ENCODE results near the gene CALM3.
A peak's percentile ranks its signal among the peaks of the same experiment; 100 is the strongest.

CALM3 gene

DNA sequence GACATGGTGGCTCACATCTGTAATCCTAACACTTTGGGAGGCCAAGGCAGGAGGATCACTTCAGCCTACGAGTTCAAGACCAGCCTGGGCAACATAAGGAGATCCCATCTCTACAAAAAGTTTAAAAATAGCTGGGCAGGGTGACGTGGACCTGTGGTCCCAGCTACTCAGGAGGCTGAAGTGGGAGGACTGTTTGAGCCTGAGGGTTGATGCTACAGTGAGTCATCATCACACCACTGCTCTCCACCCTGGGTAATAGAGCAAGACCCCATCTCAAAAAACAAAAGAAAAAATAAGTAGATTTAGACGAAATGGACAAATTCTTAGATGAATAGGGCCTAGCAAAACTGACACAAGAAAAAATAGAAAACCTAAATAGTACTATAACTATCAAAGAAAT, 45.3 kb downstream of the CALM3 start:
- Mint-ChIP-seq H3K4me3 (no peak overlapping the region), H3K36me3 (peaks cover 12 to 23% of the 10 kb centered on the region in 2 donors)
- ATAC-seq (replicated peaks), result no peak

DNA sequence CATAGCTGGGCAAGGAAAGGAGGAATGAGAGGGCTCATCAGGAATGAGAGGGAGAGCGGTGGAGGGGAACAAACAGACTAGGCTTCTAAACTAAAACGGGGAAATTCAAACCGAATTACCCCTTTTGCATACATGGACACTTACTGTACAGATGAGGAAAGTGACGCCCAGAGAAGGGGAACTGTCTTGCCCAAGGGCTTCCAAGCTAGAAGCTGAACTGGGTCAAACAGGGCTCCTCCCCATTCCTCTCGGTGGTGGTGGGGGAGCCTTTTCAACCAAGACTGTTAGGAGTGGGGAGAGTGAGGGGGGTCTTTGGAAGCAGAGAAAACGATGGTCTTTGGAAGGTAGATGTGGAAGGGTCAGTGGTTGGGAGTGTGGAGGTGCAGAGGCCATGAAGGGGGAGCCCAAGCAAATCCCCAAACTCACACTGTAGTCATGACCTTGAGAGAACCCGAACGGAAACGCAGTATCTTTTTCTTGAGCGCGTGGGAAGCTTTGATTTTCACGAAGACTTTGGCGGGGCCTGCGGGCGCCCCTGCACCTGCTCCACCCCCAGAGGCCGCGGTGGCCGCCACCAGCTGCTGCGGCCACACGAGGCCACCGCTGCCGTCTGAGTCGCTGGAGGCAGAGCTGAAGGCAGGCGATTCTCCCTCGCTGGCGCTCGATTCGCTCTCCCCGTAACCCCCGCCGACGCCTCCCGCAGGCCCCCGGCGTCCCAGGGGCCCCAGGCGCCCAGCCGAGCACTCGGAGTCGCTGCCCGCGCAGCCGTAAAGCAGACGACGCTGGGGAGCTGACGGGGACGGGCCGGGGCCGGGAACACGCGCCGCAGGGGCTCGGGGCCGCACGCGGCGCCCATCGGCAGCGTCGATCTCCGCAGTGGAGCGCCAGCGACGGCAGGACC, 47.2 kb downstream of the CALM3 start:
- peaks cover 37 to 60% of the 10 kb centered on the region in 2 donors for H3K27me3 Mint-ChIP-seq
- H3K4me3 Mint-ChIP-seq, result peak overlapping the region; percentile 8 to 61
- DNase-seq (no peak), ATAC-seq (replicated peaks) (peak; percentile 53 to 57)
- H3K36me3 Mint-ChIP-seq, result peaks cover 19 to 32% of the 10 kb centered on the region in 2 donors
- H3K27ac Mint-ChIP-seq, result peak overlapping the region; percentile 71
- peaks cover 5 to 7% of the 10 kb centered on the region in 2 donors for H3K9me3 Mint-ChIP-seq
- peaks cover 5 to 20% of the 10 kb centered on the region in 2 donors for H3K4me1 Mint-ChIP-seq

More for the DNA sequence above, 45.3 kb downstream of the CALM3 start:
- no peak for DNase-seq
- peaks cover 33 to 45% of the 10 kb centered on the region in 2 donors for H3K27me3 Mint-ChIP-seq
- H3K4me1 Mint-ChIP-seq, result peaks cover 5 to 20% of the 10 kb centered on the region in 2 donors
- H3K27ac Mint-ChIP-seq, result no peak overlapping the region
- H3K9me3 Mint-ChIP-seq, result peaks cover 5 to 7% of the 10 kb centered on the region in 2 donors

DNA sequence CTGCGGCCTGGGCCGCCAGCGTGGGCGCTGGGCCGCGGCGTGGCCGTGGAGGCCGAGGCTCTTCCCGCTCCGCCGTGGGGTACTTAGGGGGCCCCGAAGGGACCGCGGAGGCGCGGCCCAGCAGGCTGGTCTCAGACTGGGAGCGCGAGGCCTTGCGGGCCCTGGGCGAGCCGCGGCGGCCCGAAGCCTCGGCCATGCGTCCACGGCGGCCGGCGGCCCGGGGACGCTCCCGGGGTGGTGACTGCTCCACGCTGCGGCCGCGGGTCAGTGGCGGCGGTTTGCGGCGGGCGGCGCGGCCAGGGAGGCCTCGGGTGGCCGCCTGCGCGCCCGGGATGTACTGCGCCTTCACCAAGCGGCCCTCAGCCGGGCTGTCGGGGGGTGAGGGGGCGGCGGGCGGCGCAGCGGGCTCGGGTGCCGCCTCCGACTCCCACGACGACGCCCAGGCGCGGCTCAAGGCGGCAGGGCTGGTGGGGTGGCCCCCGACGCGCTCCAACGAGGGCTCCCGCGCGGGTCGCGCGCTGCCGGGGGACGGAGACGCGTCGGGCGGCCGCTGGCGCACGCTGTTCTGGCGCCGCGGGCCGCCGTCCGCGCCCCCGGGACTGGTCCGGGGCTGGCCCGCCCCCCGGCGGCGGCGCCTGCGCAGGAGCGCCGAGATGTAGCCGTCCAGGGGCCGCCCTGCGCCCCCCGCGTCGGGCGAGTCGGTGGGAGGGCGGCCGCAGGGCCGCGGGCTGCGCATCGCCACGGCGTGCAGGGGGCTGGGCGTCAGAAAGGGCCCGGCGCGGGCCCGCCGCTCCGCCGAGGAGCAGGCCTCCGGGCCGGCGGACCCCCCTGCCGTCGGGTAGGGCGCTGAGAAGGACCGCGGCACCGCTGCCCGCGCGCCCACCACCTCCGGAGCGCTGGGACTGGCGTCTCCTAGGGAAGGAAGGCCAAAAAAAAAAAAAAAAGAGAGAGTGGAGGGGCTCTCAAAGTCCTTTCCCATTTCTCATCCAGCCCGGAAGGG, 48.1 kb downstream of the CALM3 start:
- ATAC-seq (replicated peaks) (no peak), DNase-seq (no peak)
- H3K9me3 Mint-ChIP-seq, result peaks cover 5 to 7% of the 10 kb centered on the region in 2 donors
- H3K4me1 Mint-ChIP-seq, result peaks cover 5 to 20% of the 10 kb centered on the region in 2 donors
- H3K36me3 Mint-ChIP-seq, result peaks cover 19 to 36% of the 10 kb centered on the region in 2 donors
- H3K27ac Mint-ChIP-seq, result no peak overlapping the region
- no peak overlapping the region for H3K4me3 Mint-ChIP-seq
- peaks cover 42 to 69% of the 10 kb centered on the region in 2 donors for H3K27me3 Mint-ChIP-seq

DNA sequence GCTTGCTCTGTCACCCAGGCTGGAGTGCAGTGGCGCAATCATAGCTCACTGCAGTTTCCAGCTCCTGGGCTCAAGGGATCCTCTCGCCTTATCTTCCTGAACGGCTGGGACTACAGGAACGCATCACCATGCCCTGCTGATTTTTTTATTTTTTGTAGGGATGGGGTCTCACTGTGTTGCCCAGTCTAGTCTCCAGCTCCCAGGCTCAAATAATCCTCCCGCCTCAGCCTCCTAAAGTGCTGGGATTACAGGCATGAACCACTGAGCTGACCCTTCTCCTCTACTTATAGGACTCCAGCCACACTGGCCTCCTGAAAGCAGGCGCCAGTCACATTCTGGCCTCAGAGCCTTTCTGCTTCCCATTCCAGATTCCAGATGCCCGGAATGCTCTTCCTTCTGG, 49.3 kb downstream of the CALM3 start:
- H3K9me3 Mint-ChIP-seq, result peaks cover 5 to 7% of the 10 kb centered on the region in 2 donors
- H3K36me3 Mint-ChIP-seq, result peaks cover 19 to 41% of the 10 kb centered on the region in 2 donors
- DNase-seq (no peak), ATAC-seq (replicated peaks) (no peak)
- H3K4me3 Mint-ChIP-seq, result no peak overlapping the region
- H3K27ac Mint-ChIP-seq, result no peak overlapping the region
- H3K27me3 Mint-ChIP-seq, result peaks cover 46 to 76% of the 10 kb centered on the region in 2 donors
- peaks cover 8 to 26% of the 10 kb centered on the region in 2 donors for H3K4me1 Mint-ChIP-seq

DNA sequence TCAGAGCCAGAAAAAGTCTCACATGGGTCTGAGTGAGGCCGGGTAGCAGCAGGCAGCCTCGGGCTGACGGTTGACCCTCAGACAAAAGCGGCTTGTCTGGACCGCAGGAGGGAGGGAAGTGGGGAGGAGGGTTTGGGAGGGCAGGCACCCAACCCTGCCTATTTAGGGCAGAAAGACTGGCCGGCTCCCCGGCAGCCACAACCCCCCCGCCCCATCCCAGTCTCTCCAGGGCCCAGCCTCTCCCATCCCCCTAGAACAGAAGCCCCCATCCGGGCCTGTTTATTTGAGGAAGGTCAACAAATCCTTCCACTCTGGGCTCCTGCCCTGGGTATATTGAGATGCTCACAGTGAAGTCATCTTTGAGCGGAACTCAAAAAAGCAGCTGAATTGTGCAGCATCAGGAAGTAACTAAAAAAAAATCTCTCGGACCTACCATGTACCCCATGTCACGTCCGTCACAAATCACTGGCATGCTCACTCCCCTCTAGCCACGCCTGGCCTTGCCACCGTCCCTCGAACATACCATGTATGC, 53.6 kb downstream of the CALM3 start:
- Mint-ChIP-seq H3K27me3 (peaks cover 44 to 67% of the 10 kb centered on the region in 2 donors), H3K36me3 (peaks cover 15 to 38% of the 10 kb centered on the region in 2 donors), H3K9me3 (no peaks in the 10 kb centered on the region), H3K4me3 (no peak overlapping the region), H3K27ac (no peak overlapping the region), H3K4me1 (peaks cover 15 to 32% of the 10 kb centered on the region in 2 donors)
- no peak for ATAC-seq (replicated peaks)
- no peak for DNase-seq

DNA sequence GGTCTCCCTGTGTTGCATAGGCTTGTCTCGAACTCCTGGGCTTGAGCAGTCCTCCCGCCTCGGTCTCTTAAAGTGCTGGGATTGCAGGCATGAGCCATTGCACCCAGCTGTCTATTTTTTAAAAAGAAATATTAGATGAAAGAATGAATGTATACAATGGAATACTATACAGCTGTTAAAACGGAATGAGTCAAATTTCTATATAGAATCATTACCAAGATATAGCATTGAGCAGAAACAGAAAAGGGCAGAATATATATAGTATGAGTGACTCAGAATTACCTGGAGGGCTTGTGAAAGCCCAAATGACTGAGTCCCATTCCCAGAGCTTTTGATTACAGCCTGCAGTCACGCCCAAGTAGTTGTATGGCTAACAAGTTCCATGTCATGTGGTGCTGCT, 55.4 kb downstream of the CALM3 start:
- no peaks in the 10 kb centered on the region for H3K9me3 Mint-ChIP-seq
- no peak overlapping the region for H3K27ac Mint-ChIP-seq
- no peak for ATAC-seq (replicated peaks)
- no peak for DNase-seq
- H3K27me3 Mint-ChIP-seq, result peaks cover 32 to 53% of the 10 kb centered on the region in 2 donors
- no peak overlapping the region for H3K4me3 Mint-ChIP-seq
- peaks cover 18 to 25% of the 10 kb centered on the region in 2 donors for H3K4me1 Mint-ChIP-seq
- peaks cover 11 to 28% of the 10 kb centered on the region in 2 donors for H3K36me3 Mint-ChIP-seq

DNA sequence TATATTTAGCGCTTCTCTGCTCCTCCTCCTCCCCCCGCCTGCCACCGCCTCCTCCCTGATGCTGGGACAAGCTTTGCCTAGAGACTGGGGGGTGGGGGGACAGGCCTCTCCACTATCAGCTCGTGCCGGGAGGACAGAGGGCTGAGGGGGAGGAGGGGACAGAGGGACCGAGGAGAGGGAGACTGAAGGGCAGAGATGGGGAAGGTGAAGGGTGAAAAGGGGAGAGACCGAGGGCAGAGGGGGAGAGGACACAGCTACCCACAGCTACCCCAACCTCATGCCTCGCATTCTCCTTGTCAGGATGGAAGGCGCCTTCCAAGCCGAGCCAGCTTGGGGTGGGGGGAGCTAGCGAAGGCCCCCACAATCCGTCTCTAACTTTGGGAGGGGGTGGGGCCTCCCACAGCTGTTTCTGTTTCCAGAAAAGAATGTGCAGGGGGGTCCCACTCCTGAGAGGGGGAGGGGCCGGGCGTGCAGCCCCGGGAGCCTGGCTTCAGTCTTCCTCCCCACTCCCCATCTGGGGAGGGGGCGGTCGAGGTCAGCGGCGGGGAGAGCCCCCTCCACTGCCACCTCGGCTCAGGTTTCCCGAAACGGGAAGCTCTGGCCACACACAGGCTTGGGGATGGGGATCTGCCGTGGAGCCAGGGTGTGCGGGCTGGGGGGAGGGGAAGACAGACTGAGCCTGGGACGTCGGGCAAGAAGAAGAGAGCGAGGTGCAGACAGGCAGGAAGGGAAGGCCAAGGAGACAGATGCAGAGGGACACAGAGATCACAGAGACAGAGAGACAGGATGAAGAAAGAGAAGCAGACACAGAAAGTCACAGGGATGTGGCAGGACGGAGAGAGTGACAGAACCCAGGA, 58.2 kb downstream of the CALM3 start:
- peaks cover 22 to 31% of the 10 kb centered on the region in 2 donors for H3K4me1 Mint-ChIP-seq
- peaks cover 31 to 40% of the 10 kb centered on the region in 2 donors for H3K27me3 Mint-ChIP-seq
- peaks cover 4 to 17% of the 10 kb centered on the region in 2 donors for H3K36me3 Mint-ChIP-seq
- DNase-seq, result no peak
- ATAC-seq (replicated peaks), result no peak
- H3K27ac Mint-ChIP-seq, result peak overlapping the region; percentile 20
- no peaks in the 10 kb centered on the region for H3K9me3 Mint-ChIP-seq
- H3K4me3 Mint-ChIP-seq, result peak overlapping the region; percentile 80 to 87

DNA sequence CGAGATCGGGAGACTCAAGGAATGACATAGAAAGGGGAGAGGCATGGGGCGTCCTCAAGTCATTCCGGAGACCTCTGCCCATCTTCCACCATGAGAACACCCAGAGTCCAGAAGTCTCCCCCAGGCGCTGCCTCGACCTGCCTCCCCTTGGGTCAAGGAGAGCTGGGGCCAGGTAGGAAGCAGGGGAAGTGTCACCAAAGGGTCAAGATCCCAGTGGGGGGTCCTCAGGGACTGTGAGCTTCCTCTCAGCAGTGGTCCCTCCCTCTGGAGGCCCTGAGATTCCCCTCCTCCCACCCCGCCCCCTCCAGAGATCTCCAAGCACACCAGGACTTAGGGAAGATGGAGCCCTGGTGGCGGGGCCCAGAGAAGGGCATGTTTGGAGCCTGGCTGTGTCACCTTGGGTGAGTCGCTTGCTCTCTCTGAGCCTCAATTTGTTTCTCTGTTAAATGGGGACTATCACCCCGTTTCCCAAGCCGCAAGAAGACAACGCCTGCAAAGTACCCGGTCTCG, 58.9 kb downstream of the CALM3 start:
- Mint-ChIP-seq H3K4me1 (peaks cover 21 to 27% of the 10 kb centered on the region in 2 donors), H3K4me3 (peak overlapping the region; percentile 80 to 87), H3K36me3 (peaks cover 4 to 14% of the 10 kb centered on the region in 2 donors), H3K27me3 (peaks cover 28 to 36% of the 10 kb centered on the region in 2 donors), H3K27ac (peak overlapping the region; percentile 20), H3K9me3 (no peaks in the 10 kb centered on the region)
- DNase-seq (no peak), ATAC-seq (replicated peaks) (no peak)

Data from stimulated activated naive B cell treated with anti-CD40 and anti-IgM and Interleukin-4, amounts not matched to agents 10 μg/mL and 1 μg/mL and 100 μg/mL, for 72 hours (primary cell).